SU-DHL-6 (cell line): ENCODE data around the gene SUCO.

Experiments
- H2AFZ ChIP-seq: fragments of 200-600 bp; sonication (generic); 2 replicates; pipeline ENCODE4 v1.6.1; 2014; ENCODE audit warnings: low read depth, mild to moderate bottlenecking, moderate library complexity, mixed read lengths, antibody characterized with exemption, low read length; ENCODE audit not compliant: severe bottlenecking
- H3F3A ChIP-seq: fragments of 200-600 bp; shearing (Covaris generic); 2 replicates; pipeline ENCODE4 v1.6.0; 2016; ENCODE audit warnings: antibody characterized with exemption, mild to moderate bottlenecking; ENCODE audit not compliant: insufficient read depth
- H3K27ac ChIP-seq: fragments of 200-600 bp; sonication (generic); 2 replicates; pipeline ENCODE4 v1.5.1; 2016; ENCODE audit warnings: low read depth, mild to moderate bottlenecking, low read length, moderate library complexity, mixed read lengths
- H3K27me3 ChIP-seq: fragments of 200-600 bp; sonication (generic), shearing (Covaris generic); 2 replicates; pipeline ENCODE4 v1.6.0; 2014; ENCODE audit warnings: mild to moderate bottlenecking, low read length
- H3K36me3 ChIP-seq: fragments of 200-600 bp; sonication (generic); 2 replicates; pipeline ENCODE4 v1.6.1; 2014; ENCODE audit warnings: mild to moderate bottlenecking, low read length, mixed read lengths
- H3K4me2 ChIP-seq: fragments of 300-600, 200-600 bp; shearing (Covaris generic), sonication (generic); 2 replicates; pipeline ENCODE4 v1.6.0; 2014; ENCODE audit warnings: low read length, low read depth, mild to moderate bottlenecking; ENCODE audit not compliant: poor library complexity, severe bottlenecking
- H3K4me3 ChIP-seq: fragments of 200-600 bp; sonication (generic); 2 replicates; pipeline ENCODE4 v1.5.1; 2014; ENCODE audit warnings: antibody characterized with exemption, low read length, mild to moderate bottlenecking, mixed read lengths; ENCODE audit not compliant: insufficient read depth, poor library complexity, severe bottlenecking
- H3K79me2 ChIP-seq: fragments of 200-600 bp; sonication (generic); 2 replicates; pipeline ENCODE4 v1.6.1; 2014; ENCODE audit warnings: mild to moderate bottlenecking, low read length, moderate library complexity; ENCODE audit not compliant: insufficient read depth
- H3K9ac ChIP-seq: fragments of 200-600 bp; sonication (generic); 2 replicates; pipeline ENCODE4 v1.7.0; 2014; ENCODE audit warnings: mild to moderate bottlenecking, low read length
- H3K9me2 ChIP-seq: fragments of 200-600 bp; sonication (generic); replicated peaks from 2 replicates; pipeline ENCODE4 v1.6.1; 2014; ENCODE audit warnings: low read length; ENCODE audit not compliant: insufficient read depth
- H3K9me3 ChIP-seq: fragments of 200-600 bp; sonication (generic); 2 replicates; pipeline ENCODE4 v1.6.1; 2014; ENCODE audit warnings: low read length, mixed read lengths; ENCODE audit not compliant: insufficient read depth
- H4K20me1 ChIP-seq: fragments of 200-600 bp; sonication (generic); 2 replicates; pipeline ENCODE4 v1.6.1; 2014; ENCODE audit warnings: low read depth, mild to moderate bottlenecking, antibody characterized with exemption, low read length, moderate library complexity, mixed read lengths
- CTCF ChIP-seq: fragments of 200-600 bp; sonication (generic); IDR thresholded peaks from one replicate; pipeline ENCODE4 v1.5.1; 2017; ENCODE audit warnings: antibody characterized with exemption, mild to moderate bottlenecking, low read length, moderate library complexity; ENCODE audit not compliant: insufficient read depth, poor library complexity, severe bottlenecking
- EZH2phosphoT487 ChIP-seq: fragments of 200-600 bp; sonication (generic), shearing (Covaris generic); conservative IDR thresholded peaks from 2 replicates; pipeline ENCODE4 v1.6.1; 2018; ENCODE audit warnings: mild to moderate bottlenecking, antibody characterized with exemption, low read length, moderate library complexity, mixed read lengths

The SUCO gene

GRCh38 chr1:172532700-172533512, at the start of gene SUCO:
TSS of gene SUCO (plus strand) at chr1:172533150. CDS start at chr1:172533436, 286 bp downstream.
- Histone ChIP-seq H3K9ac (peak within 1 kb of the TSS; percentile 77), H3K4me3 (peak within 1 kb of the TSS; percentile 69), H3K27ac (peak within 1 kb of the TSS; percentile 70), H3K9me3 (no peaks in the 10 kb centered on the region), H4K20me1 (peaks cover 31% of the 10 kb centered on the region), H3F3A (no peaks in the 10 kb centered on the region), H3K79me2 (peaks cover 46% of the 10 kb centered on the region), H3K27me3 (no peaks in the 10 kb centered on the region), H3K4me2 (peak within 1 kb of the TSS; percentile 84), H2AFZ (peak within 1 kb of the TSS; percentile 90), H3K36me3 (peaks cover 8% of the 10 kb centered on the region; the same call in 1 of the 2 replicates), H3K9me2 (no peaks in the 10 kb centered on the region)
- TF ChIP-seq CTCF = no peak
- no peak for TF ChIP-seq EZH2phosphoT487

GRCh38 chr1:172483448-172483847, 49.5 kb upstream of the SUCO start:
- no peaks in the 10 kb centered on the region for H3K36me3 ChIP-seq
- H3F3A ChIP-seq = no peaks in the 10 kb centered on the region
- no peak overlapping the region for H2AFZ ChIP-seq
- H3K4me3 ChIP-seq = no peak overlapping the region
- no peak overlapping the region for H3K27ac ChIP-seq
- H3K27me3 ChIP-seq = no peaks in the 10 kb centered on the region
- H4K20me1 ChIP-seq = no peaks in the 10 kb centered on the region
- H3K79me2 ChIP-seq = no peaks in the 10 kb centered on the region
- H3K9me2 ChIP-seq = no peaks in the 10 kb centered on the region
- H3K9me3 ChIP-seq = no peaks in the 10 kb centered on the region
- H3K9ac ChIP-seq = no peak overlapping the region
- no peak overlapping the region for H3K4me2 ChIP-seq
- TF ChIP-seq CTCF = no peak
- TF ChIP-seq EZH2phosphoT487 = no peak

GRCh38 chr1:172484252-172484651, 48.7 kb upstream of the SUCO start:
- H3K79me2 ChIP-seq = no peaks in the 10 kb centered on the region
- no peak overlapping the region for H3K27ac ChIP-seq
- H2AFZ ChIP-seq = no peak overlapping the region
- no peaks in the 10 kb centered on the region for H3K9me3 ChIP-seq
- no peaks in the 10 kb centered on the region for H3K36me3 ChIP-seq
- TF ChIP-seq EZH2phosphoT487 = no peak
- TF ChIP-seq CTCF = no peak
- no peaks in the 10 kb centered on the region for H3K27me3 ChIP-seq
- H4K20me1 ChIP-seq = no peaks in the 10 kb centered on the region
- H3K4me3 ChIP-seq = no peak overlapping the region
- H3K9me2 ChIP-seq = no peaks in the 10 kb centered on the region
- no peaks in the 10 kb centered on the region for H3F3A ChIP-seq
- H3K4me2 ChIP-seq = no peak overlapping the region
- H3K9ac ChIP-seq = no peak overlapping the region
